PC-3 (cell line): ENCODE results near the gene SRGAP2C. TPM values are rescaled to one million over a fixed set of nuclear protein-coding genes. Genes with fewer than 3 reads are reported as not detected.
"Not testable (repeated sequence)": the region's sequence is repeated elsewhere in the genome, so short reads cannot be mapped to it uniquely, and the experiment has no call there.

Source experiments
- ATAC-seq: fragments of 200-7000 bp; cut with Tn5 transposase; 2 replicates; pipeline ENCODE4 v1.9.1; 2020; ENCODE audit warnings: mild to moderate bottlenecking, moderate library complexity
- BruUV-seq: library from RNA; stranded (reverse); fragments of 400-500 nt; replicated peaks from 2 replicates; lab custom pipeline; 2021; lab: Mats Ljungman, UMichigan
- CTCF ChIA-PET: fragments of 300-600 bp; sonication (Branson Sonifier 250); formaldehyde crosslinking; loops from one replicate; lab custom pipeline; 2022; ENCODE audit warnings: antibody characterized with exemption; lab: Charles Lee
- POLR2A ChIA-PET: fragments of 300-600 bp; sonication (Branson Sonifier 250); formaldehyde crosslinking; loops from one replicate; lab custom pipeline; 2022; ENCODE audit warnings: antibody characterized with exemption; ENCODE audit not compliant: unreplicated experiment; lab: Charles Lee
- DNase-seq: peaks from one replicate; pipeline ENCODE4 v3.0.0-alpha.2; 2015
- H2AFZ ChIP-seq: fragments of 300-600 bp; sonication (generic); 2 replicates; pipeline ENCODE4 v1.6.0; 2016; ENCODE audit warnings: antibody characterized with exemption, low read length
- H3F3A ChIP-seq: fragments of 300-600 bp; sonication (generic); one replicate; pipeline ENCODE4 v1.6.0; 2017; ENCODE audit warnings: antibody characterized with exemption, low read length, control low read depth, mild to moderate bottlenecking; ENCODE audit not compliant: unreplicated experiment
- H3K27ac ChIP-seq: fragments of 300-600 bp; sonication (generic); 2 replicates; pipeline ENCODE4 v1.5.1; 2016; ENCODE audit warnings: mild to moderate bottlenecking, low read length
- H3K27me3 ChIP-seq: fragments of 300-600 bp; sonication (generic); 2 replicates; pipeline ENCODE4 v1.6.1; 2016; ENCODE audit warnings: low read length, mixed read lengths
- H3K36me3 ChIP-seq: fragments of 300-600 bp; sonication (generic); 2 replicates; pipeline ENCODE4 v1.6.1; 2016; ENCODE audit warnings: low read depth, mixed run types, low read length, mixed read lengths
- H3K4me1 ChIP-seq: fragments of 300-600 bp; sonication (generic); 2 replicates; pipeline ENCODE4 v1.5.1; 2016; ENCODE audit warnings: low read length; ENCODE audit not compliant: insufficient read depth
- H3K4me2 ChIP-seq: fragments of 300-600 bp; sonication (generic); 2 replicates; pipeline ENCODE4 v1.6.0; 2016; ENCODE audit warnings: low read length
- H3K4me3 ChIP-seq: fragments of 300-600 bp; sonication (generic); 2 replicates; pipeline ENCODE4 v1.5.1; 2016; ENCODE audit warnings: mild to moderate bottlenecking, low read length, mixed read lengths
- H3K79me2 ChIP-seq: fragments of 300-600 bp; sonication (generic); 2 replicates; pipeline ENCODE4 v1.6.1; 2017; ENCODE audit warnings: low read length, mixed read lengths
- H3K9ac ChIP-seq: fragments of 300-600 bp; sonication (generic); 2 replicates; pipeline ENCODE4 v1.6.0; 2016; ENCODE audit warnings: mild to moderate bottlenecking, low read length
- H3K9me2 ChIP-seq: fragments of 300-600 bp; sonication (generic); replicated peaks from 2 replicates; pipeline ENCODE4 v1.6.1; 2016; ENCODE audit warnings: mixed run types, low read length, mixed read lengths
- H3K9me3 ChIP-seq: fragments of 300-600 bp; sonication (generic); 2 replicates; pipeline ENCODE4 v1.6.1; 2016; ENCODE audit warnings: low read length, mixed read lengths
- H4K20me1 ChIP-seq: fragments of 300-600 bp; sonication (generic); 2 replicates; pipeline ENCODE4 v1.6.1; 2016; ENCODE audit warnings: low read length, mixed read lengths
- intact Hi-C: fragments of 100-400 bp; cut with micrococcal nuclease; formaldehyde crosslinking; loops from 2 replicates; pipeline ENCODE4 v1.9.0; 2023
- total RNA-seq: library from RNA; depleted of rRNA; stranded (reverse); fragments of >200 nt; gene quantifications from 2 replicates; pipeline ENCODE4 v1.2.3, GENCODE V29; 2014

SRGAP2C gene
- total RNA-seq, 1 experiment from 2014 or later: 7.6 TPM

DNA sequence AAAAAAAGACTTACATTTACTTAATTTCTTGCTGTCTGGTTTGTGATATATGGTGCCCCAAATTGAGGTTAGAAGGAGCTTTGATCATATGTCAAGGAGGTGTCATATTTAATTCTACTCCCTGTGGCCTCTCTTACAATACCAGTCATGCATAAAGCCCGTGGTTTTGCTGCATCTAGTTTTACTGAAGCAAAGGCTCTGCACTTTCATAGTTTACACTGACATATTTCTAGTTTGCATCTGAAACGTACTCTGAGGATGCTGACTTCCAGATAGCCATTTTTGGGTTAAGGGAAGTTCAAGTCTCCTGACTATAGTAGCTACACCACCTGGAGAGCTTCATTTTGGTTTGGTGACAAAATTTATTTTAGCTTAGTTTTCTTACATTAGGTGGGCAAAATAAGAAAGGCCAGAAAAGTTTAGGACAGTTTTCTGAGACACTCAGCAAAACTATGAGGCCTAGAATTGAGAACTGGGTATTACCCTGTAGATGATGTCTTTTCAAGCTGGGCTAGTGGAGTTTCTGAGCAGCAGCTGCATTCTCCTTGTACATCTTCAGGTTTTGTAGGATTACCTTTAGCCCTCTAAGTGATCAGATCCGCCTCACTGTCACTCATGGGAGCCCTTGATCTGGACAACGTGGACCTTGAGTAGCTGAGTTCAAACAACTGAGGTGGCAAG, 47.8 kb downstream of the SRGAP2C start:
- H3K9me3 ChIP-seq, H3K79me2 ChIP-seq, POLR2A ChIA-PET, CTCF ChIA-PET, H3K27me3 ChIP-seq, H3K4me1 ChIP-seq, H3K9ac ChIP-seq, H3K4me2 ChIP-seq, intact Hi-C loops, H3K4me3 ChIP-seq, H3F3A ChIP-seq, DNase-seq, H3K36me3 ChIP-seq, H2AFZ ChIP-seq, BruUV-seq, H4K20me1 ChIP-seq, H3K9me2 ChIP-seq, H3K27ac ChIP-seq: not testable (repeated sequence)
- 0 out of 2 replicates have a peak, but pooled peaks have one; percentile 24 for ATAC-seq

DNA sequence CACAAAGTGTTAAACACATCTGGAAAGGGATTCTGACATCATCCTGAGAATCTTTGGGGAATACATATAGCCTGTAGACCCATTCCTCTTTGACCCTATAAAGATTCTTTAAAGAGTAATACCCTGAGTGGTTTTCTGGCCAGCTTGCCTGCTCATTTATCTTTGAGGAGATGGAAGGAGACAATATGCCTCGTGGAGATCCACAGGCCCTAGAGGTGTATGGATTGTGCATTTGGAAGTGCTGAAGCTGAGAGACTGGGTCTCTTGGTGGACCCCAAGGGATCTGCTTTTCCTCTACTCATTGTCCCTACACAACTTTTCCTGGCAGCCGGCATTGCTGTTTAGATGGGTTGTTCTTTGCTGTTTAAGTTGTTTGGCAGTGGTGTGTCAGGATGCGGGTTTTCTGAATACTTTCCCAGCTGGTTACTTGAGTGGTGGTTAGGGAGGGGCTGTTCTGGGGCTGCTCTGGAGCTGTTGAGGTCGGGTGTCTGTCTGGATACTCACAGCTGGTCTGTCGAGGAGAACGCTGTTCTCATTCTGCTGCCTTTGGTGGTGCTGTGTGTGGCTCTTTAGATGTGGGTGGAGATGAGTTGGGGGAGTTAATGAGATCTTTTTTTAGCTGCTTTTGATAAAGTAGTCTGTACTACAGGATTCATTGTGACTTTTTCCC, 49.5 kb downstream of the SRGAP2C start:
- H3K9me2 ChIP-seq, intact Hi-C loops, CTCF ChIA-PET, H3K9ac ChIP-seq, DNase-seq, BruUV-seq, H3K27ac ChIP-seq, H3K4me3 ChIP-seq, H3K9me3 ChIP-seq, ATAC-seq, H3F3A ChIP-seq, H4K20me1 ChIP-seq, H3K4me2 ChIP-seq, H2AFZ ChIP-seq, H3K79me2 ChIP-seq, H3K27me3 ChIP-seq, POLR2A ChIA-PET, H3K4me1 ChIP-seq, H3K36me3 ChIP-seq: not testable (repeated sequence)

DNA sequence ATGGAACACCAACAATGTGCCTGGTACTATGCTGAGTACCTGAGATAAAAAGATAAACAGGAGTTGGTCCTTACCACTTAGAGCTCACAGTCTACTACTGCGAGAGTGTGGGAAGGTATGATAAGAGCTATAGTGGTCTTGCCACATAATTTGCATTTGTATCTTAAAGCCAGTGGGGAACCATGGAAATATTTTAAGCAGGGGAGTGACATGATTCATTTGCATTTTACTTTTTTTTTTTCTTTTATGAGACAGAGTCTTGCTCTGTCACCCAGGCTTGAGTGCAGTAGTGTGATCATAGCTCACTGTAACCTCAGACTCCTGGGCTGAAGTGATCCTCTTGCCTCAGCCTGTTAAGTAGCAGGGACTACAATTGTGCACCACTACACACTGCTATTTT, 53.6 kb downstream of the SRGAP2C start:
- H3K79me2 ChIP-seq, H3K9me2 ChIP-seq, H2AFZ ChIP-seq, H3K4me1 ChIP-seq, H3K4me2 ChIP-seq, H3K36me3 ChIP-seq, H4K20me1 ChIP-seq, POLR2A ChIA-PET, H3K9ac ChIP-seq, H3K9me3 ChIP-seq, H3K4me3 ChIP-seq, H3F3A ChIP-seq, H3K27me3 ChIP-seq, H3K27ac ChIP-seq, ATAC-seq, intact Hi-C loops, BruUV-seq, CTCF ChIA-PET, DNase-seq: not testable (repeated sequence)

DNA sequence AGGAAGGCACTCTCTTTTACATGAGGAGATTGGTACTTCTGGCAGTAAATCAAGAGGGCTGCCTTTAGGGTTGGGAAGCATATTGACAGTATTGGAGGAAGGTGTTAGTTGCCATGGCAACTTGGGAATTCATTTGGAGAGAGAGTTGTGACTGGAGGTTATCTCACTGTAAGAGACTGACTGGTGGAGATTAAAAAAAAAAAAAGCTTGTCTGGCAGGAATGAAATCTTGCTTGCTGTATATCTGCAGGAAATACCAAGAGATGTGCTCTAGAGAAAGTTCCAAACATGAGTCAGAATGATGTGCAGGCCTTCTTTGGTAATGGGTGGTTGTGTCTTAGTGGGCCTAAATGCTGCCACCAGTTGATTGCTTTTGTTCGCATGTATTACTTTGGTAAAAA, 59.1 kb downstream of the SRGAP2C start:
- H3K9me3 ChIP-seq, BruUV-seq, H3K9me2 ChIP-seq, H3F3A ChIP-seq, intact Hi-C loops, H3K9ac ChIP-seq, H2AFZ ChIP-seq, H3K4me1 ChIP-seq, H3K27ac ChIP-seq, DNase-seq, H3K27me3 ChIP-seq, H3K36me3 ChIP-seq, CTCF ChIA-PET, H3K4me3 ChIP-seq, H3K4me2 ChIP-seq, H4K20me1 ChIP-seq, H3K79me2 ChIP-seq, POLR2A ChIA-PET: not testable (repeated sequence)
- ATAC-seq: peak; percentile 58

DNA sequence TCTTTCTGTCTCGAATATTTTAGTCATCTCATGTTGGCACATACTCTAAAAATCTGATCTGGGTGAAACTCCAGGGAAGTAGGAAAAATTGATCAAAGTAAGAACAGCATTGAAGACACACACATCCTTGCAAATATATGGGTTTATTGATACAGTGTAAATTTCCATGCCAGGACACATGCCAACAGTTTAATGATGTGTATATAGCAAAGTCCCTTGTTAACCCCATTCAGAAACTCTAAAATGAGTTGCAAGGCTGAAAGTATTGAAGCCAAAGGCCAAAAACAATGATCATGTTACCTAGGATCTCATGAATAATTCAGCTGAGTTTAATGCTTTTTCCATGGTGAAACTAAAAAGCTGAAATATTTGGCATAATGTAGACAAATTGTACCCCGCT, 61.6 kb downstream of the SRGAP2C start:
- H2AFZ ChIP-seq, POLR2A ChIA-PET, H3K4me1 ChIP-seq, CTCF ChIA-PET, H3K9me3 ChIP-seq, H3K4me3 ChIP-seq, H4K20me1 ChIP-seq, H3K9me2 ChIP-seq, H3K9ac ChIP-seq, H3K79me2 ChIP-seq, H3F3A ChIP-seq, BruUV-seq, H3K4me2 ChIP-seq, intact Hi-C loops, H3K27me3 ChIP-seq, H3K36me3 ChIP-seq, H3K27ac ChIP-seq, DNase-seq: not testable (repeated sequence)
- ATAC-seq: peak; percentile 53

DNA sequence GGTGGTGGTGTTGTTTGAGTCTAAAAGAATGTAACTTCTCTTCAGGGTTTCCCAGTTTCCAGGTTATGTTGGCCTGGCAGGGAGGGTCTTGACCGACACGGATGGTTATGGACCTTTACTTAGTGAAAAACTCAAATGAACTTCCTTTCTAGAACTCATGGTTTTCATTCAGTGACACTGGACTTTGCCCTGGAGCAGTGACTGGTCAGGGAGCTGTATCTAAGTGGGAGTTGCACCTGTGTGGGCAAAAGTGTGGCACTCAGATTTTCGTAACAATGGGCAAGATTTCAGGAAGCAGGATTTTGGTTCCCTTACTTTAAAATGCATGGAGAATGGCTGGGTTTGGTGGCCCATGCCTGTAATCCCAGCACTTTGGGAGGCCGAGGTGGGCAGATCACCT, 67.9 kb downstream of the SRGAP2C start:
- H3K27ac ChIP-seq, H3K27me3 ChIP-seq, H3K4me3 ChIP-seq, BruUV-seq, H3K9ac ChIP-seq, H3K9me3 ChIP-seq, H3K36me3 ChIP-seq, intact Hi-C loops, H3K9me2 ChIP-seq, ATAC-seq, H3K79me2 ChIP-seq, H4K20me1 ChIP-seq, H3K4me1 ChIP-seq, DNase-seq, POLR2A ChIA-PET, H2AFZ ChIP-seq, H3F3A ChIP-seq, CTCF ChIA-PET, H3K4me2 ChIP-seq: not testable (repeated sequence)
